H9 (cell line): Measurements from ENCODE around the gene UBP1. TPM values are rescaled to one million over a fixed set of nuclear protein-coding genes. Genes with fewer than 3 reads are reported as not detected.

Experiments used
- DNase-seq: peaks from one replicate; pipeline ENCODE4 v3.0.0-alpha.2; 2017
- H2AFZ ChIP-seq: one replicate; pipeline ENCODE4 v1.6.1; 2013; ENCODE audit warnings: mild to moderate bottlenecking, low read length, control low read depth, moderate library complexity
- H2AK5ac ChIP-seq: 2 replicates; pipeline ENCODE4 v1.6.1; 2013; ENCODE audit warnings: low read length, control low read depth, mixed read lengths; ENCODE audit not compliant: insufficient read length
- H2BK120ac ChIP-seq: one replicate; pipeline ENCODE4 v1.6.1; 2013; ENCODE audit warnings: low read depth, mild to moderate bottlenecking, low read length, control low read depth, inconsistent platforms; ENCODE audit not compliant: poor library complexity, severe bottlenecking
- H2BK12ac ChIP-seq: 2 replicates; pipeline ENCODE4 v1.6.1; 2013; ENCODE audit warnings: low read length, control low read depth, mixed read lengths, low read depth; ENCODE audit not compliant: insufficient read length
- H2BK15ac ChIP-seq: 2 replicates; pipeline ENCODE4 v1.6.1; 2013; ENCODE audit warnings: low read depth, low read length, control low read depth
- H2BK20ac ChIP-seq: one replicate; pipeline ENCODE4 v1.6.1; 2013; ENCODE audit warnings: low read depth, mild to moderate bottlenecking, low read length, control low read depth, inconsistent platforms; ENCODE audit not compliant: poor library complexity, severe bottlenecking
- H2BK5ac ChIP-seq: 2 replicates; pipeline ENCODE4 v1.6.1; 2013; ENCODE audit warnings: low read length, control low read depth, mixed read lengths; ENCODE audit not compliant: insufficient read length
- H3K14ac ChIP-seq: 2 replicates; pipeline ENCODE4 v1.6.1; 2013; ENCODE audit warnings: low read length, control low read depth; ENCODE audit not compliant: insufficient read depth
- H3K18ac ChIP-seq: 2 replicates; pipeline ENCODE4 v1.6.1; 2013; ENCODE audit warnings: low read depth, mild to moderate bottlenecking, mixed read lengths, low read length, control low read depth; ENCODE audit not compliant: insufficient read length
- H3K23ac ChIP-seq: 2 replicates; pipeline ENCODE4 v1.6.1; 2013; ENCODE audit warnings: low read length, control low read depth, mixed read lengths, low read depth; ENCODE audit not compliant: insufficient read length
- H3K23me2 ChIP-seq: 2 replicates; pipeline ENCODE4 v1.6.1; 2013; ENCODE audit warnings: low read depth, mild to moderate bottlenecking, mixed read lengths, low read length, control low read depth; ENCODE audit not compliant: insufficient read length, poor library complexity, severe bottlenecking
- H3K27ac ChIP-seq: 2 replicates; pipeline ENCODE4 v1.5.1; 2013; ENCODE audit warnings: low read length, control low read depth, mixed read lengths, low read depth; ENCODE audit not compliant: insufficient read length
- H3K27me3 ChIP-seq: 2 replicates; pipeline ENCODE4 v1.6.1; 2013; ENCODE audit warnings: low read length, control low read depth, inconsistent platforms; ENCODE audit not compliant: insufficient read depth
- H3K4ac ChIP-seq: 2 replicates; pipeline ENCODE4 v1.6.1; 2013; ENCODE audit warnings: low read depth, mild to moderate bottlenecking, control low read depth, inconsistent platforms, low read length, moderate library complexity
- H3K4me1 ChIP-seq: 2 replicates; pipeline ENCODE4 v1.6.1; 2013; ENCODE audit warnings: low read length, control low read depth, inconsistent platforms; ENCODE audit not compliant: insufficient read depth
- H3K4me2 ChIP-seq: 2 replicates; pipeline ENCODE4 v1.6.1; 2013; ENCODE audit warnings: low read length, control low read depth, mixed read lengths; ENCODE audit not compliant: insufficient read length, insufficient read depth
- H3K56ac ChIP-seq: 2 replicates; pipeline ENCODE4 v1.6.1; 2013; ENCODE audit warnings: low read depth, mild to moderate bottlenecking, mixed read lengths, low read length, control low read depth; ENCODE audit not compliant: insufficient read length
- H3K79me1 ChIP-seq: 2 replicates; pipeline ENCODE4 v1.6.1; 2013; ENCODE audit warnings: low read depth, mild to moderate bottlenecking, moderate library complexity, low read length, control low read depth, inconsistent platforms; ENCODE audit not compliant: insufficient read depth, poor library complexity, severe bottlenecking
- H3K79me2 ChIP-seq: 2 replicates; pipeline ENCODE4 v1.6.1; 2013; ENCODE audit warnings: low read length, control low read depth, inconsistent platforms; ENCODE audit not compliant: insufficient read depth
- H3K9ac ChIP-seq: 2 replicates; pipeline ENCODE4 v1.6.1; 2013; ENCODE audit warnings: low read length, control low read depth, mixed read lengths; ENCODE audit not compliant: insufficient read length; ENCODE audit errors: extremely low read depth
- H3K9me3 ChIP-seq: one replicate; pipeline ENCODE4 v1.6.1; 2013; ENCODE audit warnings: low read depth, low read length, inconsistent platforms; ENCODE audit not compliant: control insufficient read depth
- H3T11ph ChIP-seq: one replicate; pipeline ENCODE4 v1.6.1; 2013; ENCODE audit warnings: mild to moderate bottlenecking, low read length, control low read depth, inconsistent platforms
- H4K20me1 ChIP-seq: one replicate; pipeline ENCODE4 v1.6.1; 2013; ENCODE audit not compliant: control insufficient read depth, insufficient read length, insufficient read depth
- H4K5ac ChIP-seq: 2 replicates; pipeline ENCODE4 v1.6.1; 2013; ENCODE audit warnings: low read depth, mild to moderate bottlenecking, mixed read lengths, low read length, control low read depth; ENCODE audit not compliant: insufficient read length
- H4K8ac ChIP-seq: replicated peaks from 2 replicates; pipeline ENCODE4 v1.6.1; 2013; ENCODE audit warnings: low read length, control low read depth, mixed read lengths, low read depth; ENCODE audit not compliant: insufficient read length
- H4K91ac ChIP-seq: 2 replicates; pipeline ENCODE4 v1.6.1; 2013; ENCODE audit warnings: low read depth, mild to moderate bottlenecking, moderate library complexity, mixed read lengths, low read length, control low read depth; ENCODE audit not compliant: insufficient read length
- H3K27ac Mint-ChIP-seq, 3 experiments: 2 replicates in 2 of 3; 3 replicates in 1 of 3; pipeline ENCODE4 v1.8.0; 2020 to 2021; ENCODE audit warnings: mixed read lengths in 3 of 3, mild to moderate bottlenecking in 1 of 3, moderate library complexity in 1 of 3
- H3K27me3 Mint-ChIP-seq: 2 replicates; pipeline ENCODE4 v1.8.0; 2021; ENCODE audit warnings: low read depth, mild to moderate bottlenecking, moderate library complexity, mixed read lengths
- H3K36me3 Mint-ChIP-seq, 3 experiments: 2 replicates in 2 of 3; 3 replicates in 1 of 3; pipeline ENCODE4 v1.8.0; 2020 to 2021; ENCODE audit warnings: low read depth in 3 of 3, mixed read lengths in 3 of 3; ENCODE audit not compliant: insufficient read depth in 1 of 3
- H3K4me1 Mint-ChIP-seq, 2 experiments: 2 replicates each; pipeline ENCODE4 v1.8.0; 2020; ENCODE audit warnings: mixed read lengths in 2 of 2
- H3K4me3 Mint-ChIP-seq, 2 experiments: 2 replicates in 1 of 2; 3 replicates in 1 of 2; pipeline ENCODE4 v1.8.0; 2020 to 2021; ENCODE audit warnings: mild to moderate bottlenecking in 2 of 2, mixed read lengths in 2 of 2, moderate library complexity in 1 of 2
- H3K9me3 Mint-ChIP-seq, 2 experiments: 2 replicates in 1 of 2; 3 replicates in 1 of 2; pipeline ENCODE4 v1.8.0; 2020; ENCODE audit warnings: mild to moderate bottlenecking in 2 of 2, mixed read lengths in 2 of 2, moderate library complexity in 1 of 2
- CTCF ChIP-seq: fragments of 200-600 bp; sonication (generic); conservative IDR thresholded peaks from 3 replicates; pipeline ENCODE4 v1.8.0; 2021; ENCODE audit warnings: antibody characterized with exemption, mild to moderate bottlenecking
- WGBS: extraction: QIAGEN DNeasy Blood & Tissue Kit; methylation state at CpG from one replicate; pipeline ENCODE4 v1.1.7; 2013; ENCODE audit warnings: missing lambda C conversion rate, low lambda C conversion rate, mixed read lengths; ENCODE audit not compliant: insufficient read length; ENCODE audit errors: extremely low coverage; 5-methylcytosine and 5-hydroxymethylcytosine counted together
- total RNA-seq: library from RNA; stranded (reverse); gene quantifications from 2 replicates; pipeline ENCODE4 v1.2.1, GENCODE V29; 2021

The UBP1 gene
- total RNA-seq, 1 experiment from 2014 or later, result 103 TPM

- Histone ChIP-seq H4K91ac (no peak overlapping the region), H3K79me1 (peaks cover 4% of the 10 kb centered on the region), H3K4ac (no peak overlapping the region), H2BK120ac (no peak overlapping the region), H3K27ac (no peak overlapping the region), H3K4me2 (no peak overlapping the region), H3K23ac (no peak overlapping the region), H3K14ac (no peak overlapping the region), H3K18ac (no peak overlapping the region), H3K9ac (no peak overlapping the region), H4K5ac (no peak overlapping the region), H2AFZ (no peak overlapping the region), H3K27me3 (no peaks in the 10 kb centered on the region), H3K56ac (no peak overlapping the region), H3T11ph (no peak overlapping the region), H2AK5ac (no peak overlapping the region), H2BK5ac (no peak overlapping the region), H3K4me1 (no peaks in the 10 kb centered on the region; the same call in 1 of the 2 replicates), H4K8ac (no peak overlapping the region), H3K23me2 (no peaks in the 10 kb centered on the region), H4K20me1 (no peaks in the 10 kb centered on the region), H2BK20ac (no peak overlapping the region), H3K79me2 (peaks cover under 1% of the 10 kb centered on the region; the same call in 1 of the 2 replicates), H2BK12ac (no peak overlapping the region), H3K9me3 (no peaks in the 10 kb centered on the region), H2BK15ac (no peak overlapping the region)
- H3K36me3 Mint-ChIP-seq, result peaks cover 51 to 75% (median 75%) of the 10 kb centered on the region in 3 experiments; a peak in 6 of 7 replicates
- H3K9me3 Mint-ChIP-seq, result no peaks in the 10 kb centered on the region
- no peaks in the 10 kb centered on the region for H3K27me3 Mint-ChIP-seq
- no CpG with 5 or more reads among the region's 1 CpG for WGBS
- H3K4me3 Mint-ChIP-seq, result no peak overlapping the region
- peak overlapping the region in 1 of 3 experiments; percentile 66; a peak in 1 of 7 replicates for H3K27ac Mint-ChIP-seq
- TF ChIP-seq CTCF, result no peak
- peaks cover 6 to 8% of the 10 kb centered on the region in 2 experiments for H3K4me1 Mint-ChIP-seq
- no peak for DNase-seq
Measured at GRCh38 chr3:33419948-33420347, 20.3 kb downstream of the UBP1 start.
